HG02642 (cell line): ENCODE results near the gene HRAS.
"Not testable (repeated sequence)": the region's sequence is repeated elsewhere in the genome, so short reads cannot be mapped to it uniquely, and the experiment has no call there.

Experiments
- ATAC-seq: cut with Tn5 transposase; IDR thresholded peaks from one replicate; pipeline ENCODE4 v1.9.1; 2021; ENCODE audit warnings: mild to moderate bottlenecking; ENCODE audit not compliant: unreplicated experiment, poor library complexity

The HRAS gene

GRCh38 chr11:535519-536454 lies at the start of gene HRAS:
TSS of gene HRAS (minus strand) at chr11:535576.
- ATAC-seq, result peak; percentile 73

- no peak for ATAC-seq
Observed at GRCh38 chr11:584287-584686, 48.9 kb upstream of the HRAS start.

- ATAC-seq, result no peak
Observed at GRCh38 chr11:581752-582151, 46.4 kb upstream of the HRAS start.

- no peak for ATAC-seq
Observed at GRCh38 chr11:581342-581741, 46.0 kb upstream of the HRAS start.

- no peak for ATAC-seq
Observed at GRCh38 chr11:579830-580601, 44.6 kb upstream of the HRAS start.

GRCh38 chr11:578276-579035 lies 43.1 kb upstream of the HRAS start:
- ATAC-seq, result no peak

- no peak for ATAC-seq
Observed at GRCh38 chr11:577611-577894, 42.2 kb upstream of the HRAS start.

GRCh38 chr11:576811-577610 lies 41.6 kb upstream of the HRAS start:
- ATAC-seq, result no peak

GRCh38 chr11:575996-576768 lies 40.8 kb upstream of the HRAS start, which contains the start of gene PHRF1:
TSS of gene PHRF1 (plus strand) at chr11:576470. CDS start at chr11:581513, 5,043 bp downstream.
- peak; percentile 87 for ATAC-seq

- ATAC-seq, result peak; percentile 42
Observed at GRCh38 chr11:575313-575995, 40.1 kb upstream of the HRAS start.

GRCh38 chr11:574632-575312 lies 39.4 kb upstream of the HRAS start:
- ATAC-seq, result no peak

GRCh38 chr11:574031-574570 lies 38.7 kb upstream of the HRAS start:
- not testable (repeated sequence) for ATAC-seq

- ATAC-seq, result no peak
Observed at GRCh38 chr11:573146-573759, 37.9 kb upstream of the HRAS start.

GRCh38 chr11:571802-572185 lies 36.4 kb upstream of the HRAS start:
- ATAC-seq, result no peak

GRCh38 chr11:569158-569885 lies 33.9 kb upstream of the HRAS start:
- no peak for ATAC-seq

GRCh38 chr11:568306-569157 lies 33.2 kb upstream of the HRAS start:
- peak; percentile 86 for ATAC-seq
